Heart right ventricle (tissue), 16 donors: ENCODE data around the gene MAPT. TPM values are rescaled to one million over a fixed set of nuclear protein-coding genes. Genes with fewer than 3 reads are reported as not detected.

Experiments used
- ATAC-seq, 8 donors: fragments of 200-7000 bp; cut with Tn5 transposase; one replicate each; pipeline ENCODE4 v1.9.1; 2020; ENCODE audit warnings: mild to moderate bottlenecking in 8 of 8, moderate library complexity in 8 of 8, moderate number of reproducible peaks in 1 of 8
- DNase-seq, 2 donors: peaks; one replicate each; pipeline ENCODE4 v3.0.0-alpha.2; 2020
- H3K27ac ChIP-seq, 10 donors: fragments of 200-600 bp; sonication (generic) in 2 of 10; one replicate each; pipeline versions ENCODE4 v1.5.0 to v1.8.0; 2020 to 2022; ENCODE audit warnings: mild to moderate bottlenecking in 3 of 10
- H3K27me3 ChIP-seq, 7 donors: fragments of 200-600 bp; one replicate each; pipeline ENCODE4 v1.8.0; 2021 to 2022; ENCODE audit warnings: mild to moderate bottlenecking in 2 of 7
- H3K36me3 ChIP-seq, 9 donors: fragments of 200-600 bp; sonication (generic) in 1 of 9; one replicate each; pipeline versions ENCODE4 v1.5.0 to v1.8.0; 2020 to 2022; ENCODE audit warnings: mild to moderate bottlenecking in 2 of 9
- H3K4me1 ChIP-seq, 9 donors: fragments of 200-600 bp; sonication (generic) in 1 of 9; one replicate each; pipeline versions ENCODE4 v1.5.0 to v1.8.0; 2020 to 2022; ENCODE audit warnings: mild to moderate bottlenecking in 4 of 9
- H3K4me3 ChIP-seq, 10 donors: fragments of 200-600 bp; sonication (generic) in 2 of 10; one replicate each; pipeline versions ENCODE4 v1.5.0 to v1.8.0; 2020 to 2022; ENCODE audit warnings: mild to moderate bottlenecking in 7 of 10, moderate library complexity in 2 of 10
- H3K9me3 ChIP-seq, 11 donors: fragments of 200-600 bp in 10 of 11; sonication (generic) in 2 of 11; one replicate each; pipeline versions ENCODE4 v1.5.0 to v1.8.0; 2013 to 2022; ENCODE audit warnings: mild to moderate bottlenecking in 2 of 11, control low read depth in 1 of 11, moderate library complexity in 1 of 11
- WGBS, 2 donors: extraction: QIAGEN DNeasy Blood & Tissue Kit; methylation state at CpG; one replicate each; pipeline ENCODE4 v1.1.7; 2013; ENCODE audit warnings: inconsistent platforms in 1 of 2; 5-methylcytosine and 5-hydroxymethylcytosine counted together
- intact Hi-C, 10 donors: fragments of 100-400 bp; cut with DNase I; formaldehyde crosslinking; loops; one replicate each; pipeline versions ENCODE4 v1.11.1 to v1.14.2; 2022
- polyA plus RNA-seq, 2 donors: library from polyadenylated mRNA; stranded (reverse); fragments of 200-250 nt; gene quantifications; one replicate each; pipeline ENCODE4 v1.2.3, GENCODE V29; 2013
- total RNA-seq, 10 donors: library from RNA; stranded (reverse); fragmentation: NEBNext Ultra II Directional in 3 of 10; extraction: Animal tissue kit (Norgen Biotek cat#: 25700) in 3 of 10; gene quantifications; one replicate each; pipeline versions ENCODE4 v1.2.1 to v1.2.4, GENCODE V29; 2021 to 2023
- TF ChIP-seq, protein P1 (sequence below), 9 donors: fragments of 200-600 bp; sonication (generic) in 2 of 9; IDR thresholded peaks; one replicate each; pipeline versions ENCODE4 v1.5.0 to v1.8.0; 2021 to 2022; ENCODE audit warnings: antibody characterized with exemption in 9 of 9, mild to moderate bottlenecking in 5 of 9, moderate library complexity in 1 of 9
- donor health status: Arrhythmogenic right ventricular cardiomyopathy.
- donor health status: ischemic (EF 13 %, LVEDD 7.1; RV severe dilation, severe dysfunction).
- donor health status: healthy with polysubstance abuse.
- donor health status: DM: no; HTN: yes; CAD: no.
- donor health status: DM: no; HTN: no; CAD: no.
- donor health status: ischemic (EF 25% LVEDD 6.9; RV normal size, moderate dysfunction).
- donor health status: ischemic (EF 25% LVEDD 5.7; RV mildly dilated, moderate dysfunction).
- donor health status: healthy.
- donor health status: DM: yes; HTN: yes; CAD: no.
- donor health status: Ischemic cardiomyopathy.
- donor health status: ischemic (EF 35%, LVEDD 5.7; RV mildly dilated, moderate dysfunction).
- donor health status: nonischemic (EF 11% LVEDD 7.7; RV severe dilation, severe dysfunction).
- donor health status: DM: yes; HTN: yes; CAD: no.
- donor health status: PGD.
- donor health status: ischemic (EF 29% LVEDD 5.4; RV normal size, mild dysfunction).
- donor health status: nonischemic (EF 23%, LVEDD 6.1; RV moderate dilation, normal function).

Gene MAPT
- total and polyA plus RNA-seq, 12 donors: 0.90 to 63.3 (median 32.5) TPM

DNA sequence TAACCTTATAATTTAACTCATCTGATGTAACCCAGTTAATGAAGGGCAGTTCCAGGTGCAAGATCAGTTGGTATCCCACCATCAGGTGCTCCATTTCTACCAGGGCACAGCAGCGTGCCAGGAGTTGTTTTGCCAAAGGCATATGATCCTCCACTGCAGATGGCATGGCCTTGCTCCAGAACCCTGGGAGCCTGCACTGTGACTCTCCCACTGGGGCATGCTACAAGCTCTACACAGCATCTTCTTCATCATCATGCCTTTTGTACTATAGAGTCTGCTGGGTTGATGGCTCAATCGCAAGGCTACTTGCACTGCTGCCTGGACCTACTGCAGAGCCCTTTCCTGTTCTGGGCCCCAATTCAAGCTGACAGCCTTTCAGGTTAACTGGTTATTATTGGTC is 11.3 kb upstream of the MAPT start:
- TF ChIP-seq, protein P1, sequence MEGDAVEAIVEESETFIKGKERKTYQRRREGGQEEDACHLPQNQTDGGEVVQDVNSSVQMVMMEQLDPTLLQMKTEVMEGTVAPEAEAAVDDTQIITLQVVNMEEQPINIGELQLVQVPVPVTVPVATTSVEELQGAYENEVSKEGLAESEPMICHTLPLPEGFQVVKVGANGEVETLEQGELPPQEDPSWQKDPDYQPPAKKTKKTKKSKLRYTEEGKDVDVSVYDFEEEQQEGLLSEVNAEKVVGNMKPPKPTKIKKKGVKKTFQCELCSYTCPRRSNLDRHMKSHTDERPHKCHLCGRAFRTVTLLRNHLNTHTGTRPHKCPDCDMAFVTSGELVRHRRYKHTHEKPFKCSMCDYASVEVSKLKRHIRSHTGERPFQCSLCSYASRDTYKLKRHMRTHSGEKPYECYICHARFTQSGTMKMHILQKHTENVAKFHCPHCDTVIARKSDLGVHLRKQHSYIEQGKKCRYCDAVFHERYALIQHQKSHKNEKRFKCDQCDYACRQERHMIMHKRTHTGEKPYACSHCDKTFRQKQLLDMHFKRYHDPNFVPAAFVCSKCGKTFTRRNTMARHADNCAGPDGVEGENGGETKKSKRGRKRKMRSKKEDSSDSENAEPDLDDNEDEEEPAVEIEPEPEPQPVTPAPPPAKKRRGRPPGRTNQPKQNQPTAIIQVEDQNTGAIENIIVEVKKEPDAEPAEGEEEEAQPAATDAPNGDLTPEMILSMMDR (IDR thresholded peaks at IDR 0.05): no peak
- WGBS, 2 donors: 84 to 90% methylated on average over 2 of the region's 2 CpGs
- intact Hi-C loops: no loop called here
- Histone ChIP-seq H3K36me3 (no peaks in the 10 kb centered on the region), H3K9me3 (peaks cover 0 to 8% (median 0%) of the 10 kb centered on the region in 11 donors), H3K4me3 (no peak overlapping the region), H3K4me1 (no peaks in the 10 kb centered on the region), H3K27ac (no peak overlapping the region), H3K27me3 (peaks cover 0 to 25% (median 5%) of the 10 kb centered on the region in 7 donors)
- DNase-seq (no peak), ATAC-seq (no peak)

DNA sequence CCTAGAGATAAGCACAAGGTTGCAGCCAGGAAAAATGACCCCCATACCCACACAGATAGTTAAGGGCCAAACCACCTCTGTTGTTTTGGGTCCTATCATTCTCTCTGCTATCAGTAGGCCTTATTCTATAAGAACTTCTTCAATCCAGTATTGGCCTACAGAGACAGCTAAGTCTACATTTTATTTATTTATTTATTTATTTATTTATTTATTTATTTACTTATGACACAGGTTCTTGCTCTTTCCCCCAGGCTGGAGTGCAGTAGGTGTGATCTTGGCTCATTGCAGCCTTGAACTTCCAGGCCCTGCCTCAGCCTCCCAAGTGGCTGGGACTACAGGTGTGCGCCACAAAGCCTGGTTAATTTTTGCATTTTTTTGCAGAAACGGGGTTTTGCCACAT is 7.5 kb upstream of the MAPT start:
- no peak for ATAC-seq
- 83 to 85% methylated on average over 2 of the region's 2 CpGs for WGBS, 2 donors
- intact Hi-C loops: no loop called here

DNA sequence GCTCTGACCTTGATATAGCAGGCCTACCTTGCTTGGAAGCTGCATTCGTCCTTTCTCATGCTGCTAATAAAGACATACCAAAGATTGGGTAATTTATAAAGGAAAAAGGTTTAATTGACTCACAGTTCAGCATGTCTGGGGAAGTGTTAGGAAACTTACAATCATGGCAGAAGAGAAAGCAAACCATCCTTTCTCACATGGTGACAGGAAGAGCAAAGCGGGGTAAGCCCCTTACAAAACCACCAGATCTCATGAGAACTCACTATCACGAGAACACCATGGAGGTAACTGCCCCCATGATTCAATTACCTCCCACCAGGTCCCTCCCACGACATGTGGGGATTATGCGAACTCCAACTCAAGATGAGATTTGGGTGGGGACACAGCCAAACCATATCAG is 6.0 kb upstream of the MAPT start:
- intact Hi-C loops: no loop called here
- TF ChIP-seq, protein P1 (IDR thresholded peaks at IDR 0.05): no peak
- Histone ChIP-seq H3K4me1 (peaks cover 0 to under 1% (median 0%) of the 10 kb centered on the region in 9 donors), H3K27me3 (peaks cover 0 to 19% (median 0%) of the 10 kb centered on the region in 7 donors), H3K9me3 (peaks cover 0 to 8% (median 0%) of the 10 kb centered on the region in 11 donors), H3K4me3 (no peak overlapping the region), H3K27ac (no peak overlapping the region), H3K36me3 (no peaks in the 10 kb centered on the region)
- DNase-seq: no peak
- no peak for ATAC-seq
- 48 to 51% methylated on average over 5 of the region's 5 CpGs for WGBS, 2 donors

More for the DNA sequence above, 7.5 kb upstream of the MAPT start:
- Histone ChIP-seq H3K27ac (no peak overlapping the region), H3K4me1 (no peaks in the 10 kb centered on the region), H3K4me3 (no peak overlapping the region), H3K36me3 (no peaks in the 10 kb centered on the region), H3K9me3 (peaks cover 0 to 8% (median 0%) of the 10 kb centered on the region in 11 donors), H3K27me3 (peaks cover 0 to 14% (median 0%) of the 10 kb centered on the region in 7 donors)
- TF ChIP-seq, protein P1 (IDR thresholded peaks at IDR 0.05): no peak
- DNase-seq: no peak

DNA sequence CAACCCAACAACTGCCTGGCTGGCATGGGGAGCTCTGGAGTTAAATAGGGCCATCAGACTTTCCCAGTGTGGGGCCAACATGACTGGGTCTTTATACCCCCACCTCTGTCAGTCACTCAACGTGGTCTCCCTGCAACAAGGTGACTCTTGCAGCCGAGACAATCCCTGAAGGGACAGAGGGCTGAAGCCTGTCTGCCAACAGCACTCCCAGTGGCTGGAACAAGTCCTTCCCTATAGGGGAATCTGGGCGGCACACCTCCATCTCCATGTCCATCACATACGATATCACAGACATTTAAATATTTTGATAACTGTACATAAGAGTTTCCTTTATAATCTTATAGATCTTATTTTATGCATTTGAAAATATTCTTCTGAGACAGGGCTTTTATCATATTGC is 4.8 kb upstream of the MAPT start:
- ATAC-seq (no peak), DNase-seq (no peak)
- H3K27ac ChIP-seq: no peak overlapping the region
- H3K9me3 ChIP-seq: peaks cover 0 to 2% (median 0%) of the 10 kb centered on the region in 11 donors
- intact Hi-C loops: no loop called here
- H3K27me3 ChIP-seq: peaks cover 0 to 22% (median 0%) of the 10 kb centered on the region in 7 donors
- TF ChIP-seq, protein P1 (IDR thresholded peaks at IDR 0.05): peak in 3 of 9 donors; percentile 8 to 13 (median 10)
- 26 to 35% methylated on average over 4 of the region's 4 CpGs for WGBS, 2 donors
- peaks cover 0 to 7% (median under 1%) of the 10 kb centered on the region in 9 donors for H3K4me1 ChIP-seq
- no peaks in the 10 kb centered on the region for H3K36me3 ChIP-seq
- H3K4me3 ChIP-seq: no peak overlapping the region
